GM12864 (cell line): ENCODE data around the gene ITGB1.
"Not testable (repeated sequence)": the region's sequence is repeated elsewhere in the genome, so short reads cannot be mapped to it uniquely, and the experiment has no call there.

ENCODE experiments used
- DNase-seq: peaks from one replicate; pipeline ENCODE4 v3.0.0-alpha.2; 2011; ENCODE audit warnings: low read depth
- H3K4me3 ChIP-seq: 2 replicates; pipeline ENCODE4 v1.5.1; 2011; ENCODE audit warnings: mild to moderate bottlenecking, low read depth, low read length, control low read depth
- TF ChIP-seq, protein P1 (sequence below): IDR thresholded peaks from 2 replicates; pipeline ENCODE4 v1.5.1; 2011; ENCODE audit warnings: low read depth, mild to moderate bottlenecking, moderate library complexity, low read length, control low read depth, inconsistent platforms; ENCODE audit errors: missing control alignments

Gene ITGB1

DNA sequence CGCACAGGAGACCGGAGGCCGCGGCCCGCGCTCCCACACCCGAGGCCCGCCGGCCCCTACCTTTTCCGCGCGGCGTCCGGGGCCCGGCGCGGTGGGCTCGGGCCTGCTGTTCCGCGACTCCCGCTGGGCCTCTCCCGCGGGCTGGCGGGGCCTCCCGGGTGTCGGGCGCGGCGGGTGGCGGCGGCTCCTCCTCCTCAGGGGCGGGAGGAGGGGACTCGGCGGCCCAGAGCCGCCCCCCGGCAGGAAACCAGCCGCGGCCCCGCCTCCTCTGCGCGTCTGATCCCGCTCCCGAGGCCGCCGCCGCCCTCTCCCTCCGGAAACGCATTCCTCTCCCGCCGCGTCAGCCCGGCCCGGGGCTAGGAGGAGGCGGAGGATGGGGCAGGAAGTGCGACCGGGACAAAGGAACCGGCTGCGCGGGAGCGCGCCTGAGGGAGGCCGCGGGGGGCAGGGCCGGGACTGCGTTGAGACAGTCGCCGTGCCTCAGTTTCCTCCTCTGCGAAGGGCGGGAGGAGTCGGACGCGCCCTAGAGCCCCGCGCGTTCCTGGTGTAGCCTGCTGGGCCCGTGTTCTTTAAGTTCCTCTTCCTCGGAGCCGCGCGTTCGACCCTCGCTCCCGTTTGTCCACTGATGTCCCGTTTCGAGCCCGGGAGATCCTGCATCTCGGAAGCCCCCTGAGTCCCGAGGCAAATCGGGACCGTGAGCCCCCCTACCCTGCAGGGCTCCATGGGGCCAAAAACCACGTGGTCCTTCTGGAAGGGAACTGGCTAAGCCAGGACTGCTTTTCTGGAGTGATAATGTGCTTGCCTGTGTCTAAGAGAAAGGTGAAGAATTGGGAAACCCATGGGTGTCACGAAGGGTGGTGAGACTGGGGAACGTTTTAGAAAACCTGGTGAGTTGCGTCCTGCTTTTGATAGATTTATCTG is at the start of gene ITGB1:
Gene ITGB1, minus strand, starts transcription at position 146 of the 921 bp plus-strand sequence. CDS start 22,672 bp downstream, outside the sequence.
- peak within 1 kb of the TSS; percentile 97 for H3K4me3 ChIP-seq
- no peak for DNase-seq
- TF ChIP-seq, protein P1, sequence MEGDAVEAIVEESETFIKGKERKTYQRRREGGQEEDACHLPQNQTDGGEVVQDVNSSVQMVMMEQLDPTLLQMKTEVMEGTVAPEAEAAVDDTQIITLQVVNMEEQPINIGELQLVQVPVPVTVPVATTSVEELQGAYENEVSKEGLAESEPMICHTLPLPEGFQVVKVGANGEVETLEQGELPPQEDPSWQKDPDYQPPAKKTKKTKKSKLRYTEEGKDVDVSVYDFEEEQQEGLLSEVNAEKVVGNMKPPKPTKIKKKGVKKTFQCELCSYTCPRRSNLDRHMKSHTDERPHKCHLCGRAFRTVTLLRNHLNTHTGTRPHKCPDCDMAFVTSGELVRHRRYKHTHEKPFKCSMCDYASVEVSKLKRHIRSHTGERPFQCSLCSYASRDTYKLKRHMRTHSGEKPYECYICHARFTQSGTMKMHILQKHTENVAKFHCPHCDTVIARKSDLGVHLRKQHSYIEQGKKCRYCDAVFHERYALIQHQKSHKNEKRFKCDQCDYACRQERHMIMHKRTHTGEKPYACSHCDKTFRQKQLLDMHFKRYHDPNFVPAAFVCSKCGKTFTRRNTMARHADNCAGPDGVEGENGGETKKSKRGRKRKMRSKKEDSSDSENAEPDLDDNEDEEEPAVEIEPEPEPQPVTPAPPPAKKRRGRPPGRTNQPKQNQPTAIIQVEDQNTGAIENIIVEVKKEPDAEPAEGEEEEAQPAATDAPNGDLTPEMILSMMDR, result no peak

GRCh38 chr10:33006342-33006887 is 48.4 kb upstream of the ITGB1 start:
- no peak overlapping the region for H3K4me3 ChIP-seq
- TF ChIP-seq, protein P1, result no peak

GRCh38 chr10:33005322-33006301 is 47.6 kb upstream of the ITGB1 start:
- TF ChIP-seq, protein P1, result no peak
- no peak for DNase-seq
- peak overlapping the region; percentile 46 for H3K4me3 ChIP-seq

More at GRCh38 chr10:33006342-33006887, 48.4 kb upstream of the ITGB1 start:
- DNase-seq, result no peak

DNA sequence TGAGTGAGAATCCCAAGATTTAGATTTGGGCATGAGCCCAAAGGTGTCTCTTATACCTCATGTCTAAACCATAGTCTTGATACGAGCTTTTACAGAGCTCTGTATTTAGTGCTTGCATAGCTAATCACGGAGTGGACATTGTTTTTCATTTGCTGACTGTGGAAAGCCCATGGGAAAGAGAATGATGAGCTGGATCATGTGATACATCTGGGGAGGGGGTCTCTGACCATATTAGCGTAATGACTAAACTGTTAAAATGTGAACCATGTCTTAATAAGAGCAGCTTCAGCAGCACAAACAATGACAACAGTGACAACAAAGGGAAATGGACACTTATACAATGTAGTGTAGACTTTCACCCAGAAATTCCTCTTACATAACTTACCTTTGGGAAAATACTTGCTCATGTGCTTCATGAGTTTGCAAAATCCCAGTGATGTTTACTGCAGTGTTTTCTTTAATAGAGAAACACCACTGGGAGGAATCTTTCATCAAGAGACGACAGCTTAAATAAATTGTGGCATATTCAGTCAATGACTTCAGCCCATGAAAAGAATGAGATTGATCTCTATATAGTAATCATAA is 44.0 kb upstream of the ITGB1 start:
- TF ChIP-seq, protein P1, result no peak
- no peak for DNase-seq
- no peak overlapping the region for H3K4me3 ChIP-seq

- H3K4me3 ChIP-seq, result not testable (repeated sequence)
These were observed 40.1 kb upstream of the ITGB1 start for GRCh38 chr10:32998060-32998581.

DNA sequence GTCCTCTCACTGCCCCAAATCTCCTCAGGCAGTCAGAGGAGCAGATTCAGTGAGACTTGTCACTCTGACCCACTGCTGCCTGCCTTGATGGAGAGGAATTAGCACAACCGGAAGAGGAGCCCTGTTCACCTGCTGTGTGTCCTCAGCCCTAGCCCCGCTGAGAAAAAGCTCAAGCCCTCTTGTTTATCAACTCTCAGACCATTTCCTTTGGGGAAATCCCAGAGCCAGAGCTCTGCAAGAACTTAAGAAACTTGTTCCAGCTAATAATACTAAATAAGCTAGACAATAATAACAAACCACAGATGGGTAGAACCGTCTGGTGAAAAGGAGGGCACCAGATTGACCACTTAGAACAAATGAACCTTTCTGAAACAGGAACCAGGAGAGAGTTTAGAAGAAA is 37.7 kb upstream of the ITGB1 start:
- no peak overlapping the region for H3K4me3 ChIP-seq
- no peak for DNase-seq
- TF ChIP-seq, protein P1, result no peak

More at GRCh38 chr10:32998060-32998581, 40.1 kb upstream of the ITGB1 start:
- not testable (repeated sequence) for DNase-seq
